HCT116 (cell line): Measurements from ENCODE around the gene ARHGAP28. TPM values are rescaled to one million over a fixed set of nuclear protein-coding genes. Genes with fewer than 3 reads are reported as not detected.

Source experiments
- ATAC-seq: fragments of 200-7000 bp; cut with Tn5 transposase; 2 replicates; pipeline ENCODE4 v1.9.1; 2020; ENCODE audit warnings: mild to moderate bottlenecking, moderate library complexity
- BruUV-seq: library from RNA; stranded (reverse); fragments of 400-500 nt; replicated peaks from 2 replicates; lab custom pipeline; 2021; lab: Mats Ljungman, UMichigan
- CTCF ChIA-PET: fragments of 300-600 bp; sonication (Branson Sonifier 250); formaldehyde crosslinking; loops from one replicate; lab custom pipeline; 2021; ENCODE audit warnings: antibody characterized with exemption; lab: Charles Lee
- POLR2A ChIA-PET: fragments of 300-600, 350-600 bp; sonication (Branson Sonifier 250); formaldehyde crosslinking; loops from one replicate; lab custom pipeline; 2021; ENCODE audit warnings: antibody characterized with exemption; lab: Charles Lee
- RAD21 ChIA-PET, 2 experiments: fragments of 300-600 bp; sonication (Branson Sonifier 250); formaldehyde crosslinking; loops; one replicate each; lab custom pipeline; 2023; ENCODE audit warnings: low total read pairs in 2 of 2; ENCODE audit not compliant: uncharacterized antibody in 2 of 2, unreplicated experiment in 2 of 2, low non-redundant PET in 1 of 2; lab: Charles Lee
- DNase-seq: peaks from one replicate; pipeline ENCODE4 v3.0.0-alpha.2; 2010; ENCODE audit warnings: low read depth, low spot score
- H2AFZ ChIP-seq: fragments of 200-600 bp; shearing (Covaris generic), sonication (generic); 2 replicates; pipeline ENCODE4 v1.6.1; 2017; ENCODE audit warnings: low read depth, mixed run types, mixed read lengths, antibody characterized with exemption, low read length; ENCODE audit not compliant: poor library complexity, severe bottlenecking
- H3K27ac ChIP-seq: 2 replicates; pipeline ENCODE4 v1.5.1; 2012; ENCODE audit warnings: low read depth, low read length
- H3K27me3 ChIP-seq: fragments of 200-600 bp; sonication (generic); 2 replicates; pipeline ENCODE4 v1.6.1; 2016; ENCODE audit warnings: mixed run types, low read length, mixed read lengths; ENCODE audit not compliant: insufficient read depth
- H3K36me3 ChIP-seq, 2 experiments: fragments of 200-500 bp in 1 of 2; fragments of 200-600 bp in 1 of 2; sonication (Bioruptor generic) in 1 of 2; sonication (generic) in 1 of 2; 2 replicates each; pipeline versions ENCODE4 v1.5.1 to v1.6.1; 2014 to 2016; ENCODE audit warnings: low read length in 2 of 2, inconsistent platforms in 1 of 2, mixed read lengths in 1 of 2, mixed run types in 1 of 2; ENCODE audit not compliant: insufficient read depth in 2 of 2, control insufficient read depth in 1 of 2
- H3K4me1 ChIP-seq, 2 experiments: fragments of 200-600 bp in 1 of 2; sonication (generic) in 1 of 2; 2 replicates each; pipeline versions ENCODE4 v1.5.1 to v1.6.1; 2012 to 2017; ENCODE audit warnings: low read length in 2 of 2, inconsistent platforms in 1 of 2, mild to moderate bottlenecking in 1 of 2, mixed read lengths in 1 of 2, mixed run types in 1 of 2, moderate library complexity in 1 of 2; ENCODE audit not compliant: insufficient read depth in 2 of 2, control insufficient read depth in 1 of 2
- H3K4me2 ChIP-seq: fragments of 200-600 bp; sonication (generic); 2 replicates; pipeline ENCODE4 v1.6.1; 2017; ENCODE audit warnings: mixed run types, low read length, mixed read lengths
- H3K4me3 ChIP-seq, 2 experiments: fragments of 200-600 bp in 1 of 2; sonication (generic) in 1 of 2; replicated peaks in 1 of 2; 2 replicates each; pipeline ENCODE4 v1.5.1; 2011 to 2016; ENCODE audit warnings: low read length in 2 of 2, control low read depth in 1 of 2, low read depth in 1 of 2, mild to moderate bottlenecking in 1 of 2, mixed read lengths in 1 of 2, mixed run types in 1 of 2
- H3K79me2 ChIP-seq: fragments of 200-600 bp; sonication (generic); 2 replicates; pipeline ENCODE4 v1.6.1; 2017; ENCODE audit warnings: mild to moderate bottlenecking, mixed run types, low read length, moderate library complexity, mixed read lengths; ENCODE audit not compliant: insufficient read depth
- H3K9ac ChIP-seq: fragments of 200-600 bp; sonication (generic); 2 replicates; pipeline ENCODE4 v1.6.1; 2016; ENCODE audit warnings: low read length, mixed read lengths
- H3K9me2 ChIP-seq: fragments of 200-600 bp; sonication (generic), shearing (Covaris generic); 2 replicates; pipeline ENCODE4 v1.6.1; 2017; ENCODE audit warnings: mixed run types, mild to moderate bottlenecking, moderate library complexity; ENCODE audit not compliant: insufficient read depth
- H3K9me3 ChIP-seq, 2 experiments: fragments of 200-500 bp in 1 of 2; fragments of 200-600 bp in 1 of 2; sonication (Bioruptor generic) in 1 of 2; sonication (generic) in 1 of 2; 2 replicates each; pipeline ENCODE4 v1.6.1; 2014 to 2017; ENCODE audit warnings: low read length in 2 of 2, mixed read lengths in 2 of 2, inconsistent platforms in 1 of 2, low read depth in 1 of 2, mild to moderate bottlenecking in 1 of 2, mixed run types in 1 of 2, moderate library complexity in 1 of 2; ENCODE audit not compliant: control insufficient read depth in 1 of 2, insufficient read depth in 1 of 2
- H4K20me1 ChIP-seq: fragments of 200-600 bp; sonication (generic), shearing (Covaris generic); 2 replicates; pipeline ENCODE4 v1.6.1; 2017; ENCODE audit warnings: mixed run types, mild to moderate bottlenecking, moderate library complexity; ENCODE audit not compliant: insufficient read depth
- ATF3 ChIP-seq: IDR thresholded peaks from 2 replicates; pipeline ENCODE4 v1.6.1; 2012
- CEBPB ChIP-seq: IDR thresholded peaks from 2 replicates; pipeline ENCODE4 v1.6.1; 2012; ENCODE audit warnings: low read depth
- CTCF ChIP-seq, 3 experiments: fragments of 200-600 bp in 1 of 3; sonication (generic) in 1 of 3; IDR thresholded peaks in 2 of 3; conservative IDR thresholded peaks in 1 of 3; 2 replicates each; pipeline ENCODE4 v1.5.1; 2012 to 2017; ENCODE audit warnings: low read depth in 2 of 3, low read length in 2 of 3, antibody characterized with exemption in 1 of 3, borderline replicate concordance in 1 of 3, control low read depth in 1 of 3, mild to moderate bottlenecking in 1 of 3, mixed read lengths in 1 of 3, mixed run types in 1 of 3, moderate library complexity in 1 of 3; ENCODE audit not compliant: insufficient read depth in 1 of 3
- EGR1 ChIP-seq: IDR thresholded peaks from 2 replicates; pipeline ENCODE4 v1.6.1; 2012; ENCODE audit warnings: low read depth
- EZH2 ChIP-seq: fragments of 200-600 bp; sonication (generic); IDR thresholded peaks from 2 replicates; pipeline ENCODE4 v1.6.1; 2017; ENCODE audit warnings: antibody characterized with exemption, mixed run types
- EZH2phosphoT487 ChIP-seq: fragments of 200-600 bp; IDR thresholded peaks from 2 replicates; pipeline ENCODE4 v1.6.1; 2018; ENCODE audit warnings: antibody characterized with exemption, borderline replicate concordance
- JUND ChIP-seq: IDR thresholded peaks from 2 replicates; pipeline ENCODE4 v1.6.1; 2012
- POLR2A ChIP-seq: IDR thresholded peaks from 2 replicates; pipeline ENCODE4 v1.7.0; 2011; ENCODE audit warnings: borderline replicate concordance; ENCODE audit not compliant: insufficient read depth, insufficient read length; ENCODE audit errors: extremely low read depth
- POLR2AphosphoS5 ChIP-seq: IDR thresholded peaks from 2 replicates; pipeline ENCODE4 v1.6.1; 2011; ENCODE audit warnings: mild to moderate bottlenecking, low read depth, low read length, moderate library complexity
- SIN3A ChIP-seq: IDR thresholded peaks from 2 replicates; pipeline ENCODE4 v1.6.1; 2012; ENCODE audit warnings: low read depth
- SRF ChIP-seq: IDR thresholded peaks from 2 replicates; pipeline ENCODE4 v1.6.1; 2012; ENCODE audit warnings: low read depth
- TCF7L2 ChIP-seq: IDR thresholded peaks from 2 replicates; pipeline ENCODE4 v1.7.0; 2011; ENCODE audit warnings: borderline replicate concordance, inconsistent platforms; ENCODE audit not compliant: insufficient read depth, insufficient read length; ENCODE audit errors: extremely low read depth
- YY1 ChIP-seq: IDR thresholded peaks from 2 replicates; pipeline ENCODE4 v1.6.1; 2011; ENCODE audit warnings: low read length, low read depth, moderate library complexity, mild to moderate bottlenecking; ENCODE audit not compliant: insufficient replicate concordance; ENCODE audit errors: extremely low read depth
- ZBTB33 ChIP-seq: IDR thresholded peaks from 2 replicates; pipeline ENCODE4 v1.6.1; 2011; ENCODE audit warnings: mild to moderate bottlenecking, low read length, moderate library complexity; ENCODE audit not compliant: insufficient replicate concordance; ENCODE audit errors: extremely low read depth
- ZNF274 ChIP-seq: fragments of 200-500 bp; sonication (Bioruptor generic); IDR thresholded peaks from 2 replicates; pipeline ENCODE4 v1.6.1; 2014; ENCODE audit warnings: mild to moderate bottlenecking, low read depth, low read length, inconsistent platforms
- intact Hi-C: fragments of 100-400 bp; cut with micrococcal nuclease; formaldehyde crosslinking; loops from 2 replicates; pipeline ENCODE4 v1.10.0; 2022
- total RNA-seq: library from RNA; stranded (reverse); gene quantifications from one replicate; pipeline ENCODE4 v1.2.1, GENCODE V29; 2021; ENCODE audit not compliant: unreplicated experiment

ARHGAP28 gene
- total RNA-seq, 1 experiment from 2014 or later: not detected

- Histone ChIP-seq H3K79me2 (no peaks in the 10 kb centered on the region), H3K9me2 (no peaks in the 10 kb centered on the region), H3K4me1 (no peaks in the 10 kb centered on the region), H3K36me3 (no peaks in the 10 kb centered on the region), H3K9me3 (peaks cover 3 to 31% of the 10 kb centered on the region in 2 experiments; a peak in 2 of 4 replicates), H3K27me3 (no peaks in the 10 kb centered on the region), H3K4me2 (no peak overlapping the region), H2AFZ (no peak overlapping the region), H4K20me1 (no peaks in the 10 kb centered on the region), H3K27ac (no peak overlapping the region), H3K4me3 (no peak overlapping the region), H3K9ac (no peak overlapping the region)
- no TSS peak for BruUV-seq
- ATAC-seq (no peak), DNase-seq (no peak)
- RAD21 ChIA-PET: no interaction called here
- CTCF ChIA-PET: no interaction called here
- intact Hi-C loops: no loop called here
- POLR2A ChIA-PET: no interaction called here
- TF ChIP-seq JUND (no peak), CTCF (IDR thresholded peaks at IDR 0.05 in 2 of 3, conservative IDR thresholded peaks at IDR 0.05 in 1 of 3; ENCODE audit: borderline replicate concordance in 1 of 3, insufficient read depth in 1 of 3, low read depth in 2 of 3, low read length in 2 of 3) (no peak), EZH2 (no peak), ZBTB33 (no peak), TCF7L2 (no peak), YY1 (no peak), ATF3 (no peak), CEBPB (no peak), POLR2AphosphoS5 (no peak), ZNF274 (no peak), EZH2phosphoT487 (no peak), SRF (no peak), EGR1 (no peak), POLR2A (no peak), SIN3A (no peak)
Observed at GRCh38 chr18:6781142-6781714, 51.7 kb downstream of the ARHGAP28 start.
